ENCODE measurements around the gene ARAP1. TPM values are rescaled to one million over a fixed set of nuclear protein-coding genes. Genes with fewer than 3 reads are reported as not detected.

The ARAP1 gene
- total RNA-seq, 1 donor from 2014 or later: 55.1 TPM

- Mint-ChIP-seq H3K27me3 (ENCODE audit: unreplicated experiment) (peaks cover 6% of the 10 kb centered on the region), H3K27ac (ENCODE audit: unreplicated experiment) (peak overlapping the region; percentile 40), H3K4me1 (ENCODE audit: unreplicated experiment) (peaks cover 31% of the 10 kb centered on the region), H3K36me3 (ENCODE audit: low read depth, unreplicated experiment) (peaks cover 5% of the 10 kb centered on the region), H3K9me3 (ENCODE audit: unreplicated experiment) (no peaks in the 10 kb centered on the region), H3K4me3 (ENCODE audit: unreplicated experiment) (peak overlapping the region; percentile 20)
- no peak for TF ChIP-seq CTCF (IDR thresholded peaks at IDR 0.05; ENCODE audit: unreplicated experiment)
- no peak for DNase-seq (ENCODE audit: low spot score)
These were observed 9.5 kb downstream of the ARAP1 start for GRCh38 chr11:72742513-72743320.

- no peak overlapping the region for H3K4me3 Mint-ChIP-seq (ENCODE audit: unreplicated experiment)
- no peaks in the 10 kb centered on the region for H3K9me3 Mint-ChIP-seq (ENCODE audit: unreplicated experiment)
- TF ChIP-seq CTCF (IDR thresholded peaks at IDR 0.05; ENCODE audit: unreplicated experiment): no peak
- H3K4me1 Mint-ChIP-seq (ENCODE audit: unreplicated experiment): peaks cover 37% of the 10 kb centered on the region
- H3K27me3 Mint-ChIP-seq (ENCODE audit: unreplicated experiment): peaks cover 6% of the 10 kb centered on the region
- DNase-seq (ENCODE audit: low spot score): no peak
- peaks cover 9% of the 10 kb centered on the region for H3K36me3 Mint-ChIP-seq (ENCODE audit: low read depth, unreplicated experiment)
- H3K27ac Mint-ChIP-seq (ENCODE audit: unreplicated experiment): peak overlapping the region; percentile 24
These were observed 10.2 kb downstream of the ARAP1 start for GRCh38 chr11:72741849-72742512.

- no peak overlapping the region for H3K4me3 Mint-ChIP-seq (ENCODE audit: unreplicated experiment)
- peaks cover 9% of the 10 kb centered on the region for H3K36me3 Mint-ChIP-seq (ENCODE audit: low read depth, unreplicated experiment)
- H3K9me3 Mint-ChIP-seq (ENCODE audit: unreplicated experiment): no peaks in the 10 kb centered on the region
- no peak for TF ChIP-seq CTCF (IDR thresholded peaks at IDR 0.05; ENCODE audit: unreplicated experiment)
- H3K27me3 Mint-ChIP-seq (ENCODE audit: unreplicated experiment): peaks cover 6% of the 10 kb centered on the region
- peak overlapping the region; percentile 85 for H3K27ac Mint-ChIP-seq (ENCODE audit: unreplicated experiment)
- H3K4me1 Mint-ChIP-seq (ENCODE audit: unreplicated experiment): peaks cover 43% of the 10 kb centered on the region
- peak; percentile 31 for DNase-seq (ENCODE audit: low spot score)
These were observed 10.8 kb downstream of the ARAP1 start for GRCh38 chr11:72741429-72741833.

GRCh38 chr11:72740562-72741428, 11.4 kb downstream of the ARAP1 start:
- no peak for DNase-seq (ENCODE audit: low spot score)
- TF ChIP-seq CTCF (IDR thresholded peaks at IDR 0.05; ENCODE audit: unreplicated experiment): no peak
- Mint-ChIP-seq H3K4me1 (ENCODE audit: unreplicated experiment) (peaks cover 47% of the 10 kb centered on the region), H3K27me3 (ENCODE audit: unreplicated experiment) (peaks cover 6% of the 10 kb centered on the region), H3K4me3 (ENCODE audit: unreplicated experiment) (no peak overlapping the region), H3K36me3 (ENCODE audit: low read depth, unreplicated experiment) (peaks cover 9% of the 10 kb centered on the region), H3K9me3 (ENCODE audit: unreplicated experiment) (no peaks in the 10 kb centered on the region), H3K27ac (ENCODE audit: unreplicated experiment) (peak overlapping the region; percentile 85)
